ENCODE data around the gene FAM174C. TPM values are rescaled to one million over a fixed set of nuclear protein-coding genes. Genes with fewer than 3 reads are reported as not detected.

Gene FAM174C
- total and polyA plus RNA-seq, 10 of the 15 experiments (the other 5 are each of a cell fraction or from before 2014, with no cell fraction given), result 0.89 to 94.6 (median 43.6) TPM

- TF ChIP-seq CUX1 (IDR thresholded peaks at IDR 0.05; ENCODE audit: insufficient replicate concordance, low read depth, low read length) (no peak), PBX3 (IDR thresholded peaks at IDR 0.05; ENCODE audit: insufficient replicate concordance, low read depth, low read length) (no peak), RAD21 (IDR thresholded peaks at IDR 0.05; ENCODE audit: insufficient read depth, low read depth, low read length) (no peak), POLR2AphosphoS2 (IDR thresholded peaks at IDR 0.05; ENCODE audit: low read depth, low read length) (peak; percentile 71; the same call in 1 of the 2 replicates), POLR2A (IDR thresholded peaks at IDR 0.05; ENCODE audit: low read depth, low read length) (peak; percentile 90), SRF (IDR thresholded peaks at IDR 0.05; ENCODE audit: low read depth in 2 of 2, low read length in 2 of 2) (no peak), NFYB (IDR thresholded peaks at IDR 0.05; ENCODE audit: insufficient read depth, low read depth, low read length) (peak; percentile 83), CREB1 (IDR thresholded peaks at IDR 0.05; ENCODE audit: low read depth) (peak; percentile 17; the same call in 1 of the 2 replicates), PRDM15 (CRISPR knock-in tag; IDR thresholded peaks at IDR 0.05) (no peak), NR2F1 (conservative IDR thresholded peaks at IDR 0.05) (0 out of 2 replicates have a peak, but pooled peaks have one; percentile 10), KDM1A (IDR thresholded peaks at IDR 0.05; ENCODE audit: borderline replicate concordance) (no peak), USF2 (IDR thresholded peaks at IDR 0.05; ENCODE audit: borderline replicate concordance, low read depth, low read length) (peak; percentile 18), TCF3 (IDR thresholded peaks at IDR 0.05; ENCODE audit: borderline replicate concordance, insufficient read depth, low read depth, low read length) (peak; percentile 25; the same call in 1 of the 2 replicates), MAX (IDR thresholded peaks at IDR 0.05; ENCODE audit: low read depth, low read length) (0 out of 2 replicates have a peak, but pooled peaks have one; percentile 5), DPF2 (IDR thresholded peaks at IDR 0.05) (0 out of 2 replicates have a peak, but pooled peaks have one; percentile 29)
These were observed 25.9 kb upstream of the FAM174C start (continued) for GRCh38 chr19:1249298-1249989.

All from GM12878 (cell line).